Lower lobe of right lung (tissue), 2 donors: ENCODE data around the gene RAB10. TPM values are rescaled to one million over a fixed set of nuclear protein-coding genes. Genes with fewer than 3 reads are reported as not detected.
A peak's percentile ranks its signal among the peaks of the same experiment; 100 is the strongest.
"Not testable (repeated sequence)": the region's sequence is repeated elsewhere in the genome, so short reads cannot be mapped to it uniquely, and the experiment has no call there.

Experiments used
- ATAC-seq, 2 donors: fragments of 200-7000 bp; cut with Tn5 transposase; one replicate each; pipeline ENCODE4 v1.9.1; 2020 to 2022; ENCODE audit warnings: mild to moderate bottlenecking in 2 of 2, moderate library complexity in 2 of 2
- DNase-seq: peaks from one replicate; pipeline ENCODE4 v3.0.0-alpha.2; 2020
- H3K27ac ChIP-seq: fragments of 200-600 bp; one replicate; pipeline ENCODE4 v1.8.0; 2022
- H3K27me3 ChIP-seq: fragments of 200-600 bp; one replicate; pipeline ENCODE4 v1.8.0; 2022; ENCODE audit warnings: low read depth
- H3K36me3 ChIP-seq: fragments of 200-600 bp; one replicate; pipeline ENCODE4 v1.8.0; 2022; ENCODE audit warnings: mild to moderate bottlenecking
- H3K4me1 ChIP-seq: fragments of 200-600 bp; one replicate; pipeline ENCODE4 v1.8.0; 2022
- H3K4me3 ChIP-seq: fragments of 200-600 bp; one replicate; pipeline ENCODE4 v1.8.0; 2022; ENCODE audit warnings: mild to moderate bottlenecking
- H3K9me3 ChIP-seq: fragments of 200-600 bp; one replicate; pipeline ENCODE4 v1.8.0; 2022
- CTCF ChIP-seq: fragments of 200-600 bp; IDR thresholded peaks from one replicate; pipeline ENCODE4 v1.8.0; 2022; ENCODE audit warnings: antibody characterized with exemption, mild to moderate bottlenecking
- intact Hi-C: fragments of 100-400 bp; cut with DNase I; formaldehyde crosslinking; loops from one replicate; pipeline ENCODE4 v1.11.0; 2022
- total RNA-seq: library from RNA; stranded (reverse); fragmentation: NEBNext Ultra II Directional; extraction: Animal tissue kit (Norgen Biotek cat#: 25700); gene quantifications from one replicate; pipeline ENCODE4 v1.2.1, GENCODE V29; 2021
- donor health status: DM: no; HTN: yes; CAD: no; lungs with severe emphysema.

Gene RAB10
- total RNA-seq, 1 donor from 2014 or later, result 113 TPM

- Histone ChIP-seq H3K27me3 (no peaks in the 10 kb centered on the region), H3K4me1 (peaks cover 40% of the 10 kb centered on the region), H3K27ac (no peak overlapping the region), H3K4me3 (no peak overlapping the region), H3K36me3 (no peaks in the 10 kb centered on the region), H3K9me3 (no peaks in the 10 kb centered on the region)
- intact Hi-C loops, result no loop called here
- TF ChIP-seq CTCF, result no peak
- DNase-seq, result no peak
- ATAC-seq, result no peak
Observed at GRCh38 chr2:26010943-26011342, 22.9 kb upstream of the RAB10 start.

- Histone ChIP-seq H3K27ac (no peak overlapping the region), H3K27me3 (no peaks in the 10 kb centered on the region), H3K4me1 (peaks cover 40% of the 10 kb centered on the region), H3K4me3 (no peak overlapping the region), H3K36me3 (no peaks in the 10 kb centered on the region), H3K9me3 (no peaks in the 10 kb centered on the region)
- no peak for TF ChIP-seq CTCF
- no peak for ATAC-seq
- intact Hi-C loops, result no loop called here
- no peak for DNase-seq
Observed at GRCh38 chr2:26011609-26011989, 22.3 kb upstream of the RAB10 start.

- Histone ChIP-seq H3K36me3 (no peaks in the 10 kb centered on the region), H3K4me1 (peaks cover 40% of the 10 kb centered on the region), H3K9me3 (no peaks in the 10 kb centered on the region), H3K4me3 (no peak overlapping the region), H3K27ac (no peak overlapping the region), H3K27me3 (no peaks in the 10 kb centered on the region)
- intact Hi-C loops, result no loop called here
- no peak for TF ChIP-seq CTCF
- peak; percentile 79 for DNase-seq
- ATAC-seq, result peak; percentile 91 to 94
Observed at GRCh38 chr2:26011990-26012856, 21.7 kb upstream of the RAB10 start.

- DNase-seq (no peak), ATAC-seq (no peak)
- H3K36me3 ChIP-seq, result no peaks in the 10 kb centered on the region
- no peak for TF ChIP-seq CTCF
- intact Hi-C loops, result no loop called here
- no peak overlapping the region for H3K4me3 ChIP-seq
- H3K4me1 ChIP-seq, result peaks cover 48% of the 10 kb centered on the region
- no peaks in the 10 kb centered on the region for H3K9me3 ChIP-seq
- no peak overlapping the region for H3K27ac ChIP-seq
- no peaks in the 10 kb centered on the region for H3K27me3 ChIP-seq
Observed at GRCh38 chr2:26013668-26014067, 20.2 kb upstream of the RAB10 start.

DNA sequence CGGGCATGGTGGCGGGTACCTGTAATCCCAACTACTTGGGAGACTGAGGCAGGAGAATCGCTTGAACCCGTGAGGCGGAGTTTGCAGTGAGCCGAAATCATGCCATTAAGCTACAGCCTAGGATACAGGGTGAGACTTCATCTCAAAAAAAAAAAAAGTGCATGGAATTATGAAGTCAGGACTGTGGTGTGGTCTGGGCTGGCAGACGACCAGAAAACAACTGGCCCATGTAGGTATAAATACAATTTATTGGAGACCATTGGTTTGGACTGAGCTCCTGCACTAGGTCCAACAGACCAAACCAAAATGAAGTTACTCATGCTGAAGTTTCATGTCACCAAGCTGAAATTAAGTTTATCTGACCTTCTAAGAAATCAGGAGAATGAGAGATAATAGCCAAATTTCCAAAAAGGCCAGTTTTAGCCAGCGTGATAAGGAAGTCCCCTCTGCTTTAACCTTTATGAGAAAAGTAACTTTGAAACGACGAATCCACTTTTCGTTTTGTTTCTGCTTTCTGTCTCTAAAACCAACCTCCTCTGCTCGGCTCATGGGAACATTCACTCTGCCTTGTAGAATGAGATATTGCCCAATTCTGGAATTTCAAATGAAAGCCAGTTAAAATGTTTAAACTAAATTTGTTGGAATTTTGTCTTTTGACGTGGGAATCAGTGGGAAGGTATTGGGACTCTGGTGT is 17.7 kb upstream of the RAB10 start:
- intact Hi-C loops, result no loop called here
- peak overlapping the region; percentile 31 for H3K27ac ChIP-seq
- no peaks in the 10 kb centered on the region for H3K27me3 ChIP-seq
- H3K4me1 ChIP-seq, result peaks cover 38% of the 10 kb centered on the region
- no peaks in the 10 kb centered on the region for H3K36me3 ChIP-seq
- no peak overlapping the region for H3K4me3 ChIP-seq
- no peaks in the 10 kb centered on the region for H3K9me3 ChIP-seq
- no peak for ATAC-seq
- no peak for TF ChIP-seq CTCF
- DNase-seq, result no peak

- ATAC-seq, H3K4me3 ChIP-seq, intact Hi-C loops, H3K36me3 ChIP-seq, DNase-seq, H3K9me3 ChIP-seq, H3K27me3 ChIP-seq: not testable (repeated sequence)
- Histone ChIP-seq H3K27ac (peak overlapping the region; percentile 31), H3K4me1 (peaks cover 33% of the 10 kb centered on the region)
Observed at GRCh38 chr2:26016706-26017045, 17.2 kb upstream of the RAB10 start.
